Caco-2 (cell line): ENCODE data around the gene TIMP2. TPM values are rescaled to one million over a fixed set of nuclear protein-coding genes. Genes with fewer than 3 reads are reported as not detected.

Source experiments
- BruUV-seq: library from RNA; stranded (reverse); fragments of 400-500 nt; replicated peaks from 2 replicates; lab custom pipeline; 2021; lab: Mats Ljungman, UMichigan
- CTCF ChIA-PET: fragments of 300-600 bp; sonication (Branson Sonifier 250); formaldehyde crosslinking; loops from one replicate; lab custom pipeline; 2022; ENCODE audit warnings: antibody characterized with exemption; lab: Charles Lee
- POLR2A ChIA-PET: fragments of 300-600 bp; sonication (Branson Sonifier 250); formaldehyde crosslinking; loops from one replicate; lab custom pipeline; 2022; ENCODE audit warnings: antibody characterized with exemption; lab: Charles Lee
- DNase-seq, 2 experiments: peaks; one replicate each; pipeline versions ENCODE4 v3.0.0 to v3.0.0-alpha.2; 2020 to 2022
- H3K27me3 ChIP-seq: replicated peaks from 2 replicates; pipeline ENCODE4 v1.6.0; 2011; ENCODE audit warnings: low read length; ENCODE audit not compliant: control insufficient read depth, insufficient read depth
- H3K36me3 ChIP-seq: 2 replicates; pipeline ENCODE4 v1.5.1; 2011; ENCODE audit warnings: low read length; ENCODE audit not compliant: control insufficient read depth, insufficient read depth
- H3K4me1 ChIP-seq: fragments of 250-450 bp; sonication (Bioruptor Pico); 2 replicates; pipeline ENCODE4 v1.5.1; 2020; ENCODE audit warnings: mild to moderate bottlenecking
- H3K4me3 ChIP-seq: 2 replicates; pipeline ENCODE4 v1.5.1; 2011; ENCODE audit warnings: low read depth, mild to moderate bottlenecking, control low read depth, low read length
- H3K9me3 ChIP-seq: fragments of 250-450 bp; sonication (Bioruptor Pico); 2 replicates; pipeline ENCODE4 v1.5.1; 2020; ENCODE audit warnings: mild to moderate bottlenecking, moderate library complexity
- H3K27ac Mint-ChIP-seq: one replicate; pipeline ENCODE4 v1.8.0; 2022; ENCODE audit warnings: mixed read lengths; ENCODE audit not compliant: unreplicated experiment
- H3K27me3 Mint-ChIP-seq: one replicate; pipeline ENCODE4 v1.8.0; 2022; ENCODE audit warnings: mixed read lengths; ENCODE audit not compliant: insufficient read depth, unreplicated experiment
- H3K36me3 Mint-ChIP-seq: one replicate; pipeline ENCODE4 v1.8.0; 2022; ENCODE audit warnings: mild to moderate bottlenecking, mixed read lengths; ENCODE audit not compliant: insufficient read depth, unreplicated experiment
- H3K4me1 Mint-ChIP-seq: one replicate; pipeline ENCODE4 v1.8.0; 2022; ENCODE audit warnings: low read depth, mixed read lengths; ENCODE audit not compliant: unreplicated experiment
- H3K4me3 Mint-ChIP-seq: one replicate; pipeline ENCODE4 v1.8.0; 2022; ENCODE audit warnings: mild to moderate bottlenecking, moderate library complexity, mixed read lengths; ENCODE audit not compliant: unreplicated experiment
- H3K9me3 Mint-ChIP-seq: one replicate; pipeline ENCODE4 v1.8.0; 2022; ENCODE audit warnings: mixed read lengths; ENCODE audit not compliant: unreplicated experiment
- intact Hi-C: fragments of 100-400 bp; cut with micrococcal nuclease; formaldehyde crosslinking; loops from one replicate; pipeline ENCODE4 v1.10.0; 2022; ENCODE audit not compliant: unreplicated experiment
- total RNA-seq: library from RNA; stranded (reverse); gene quantifications from 2 replicates; pipeline ENCODE4 v1.2.3, GENCODE V29; 2022
- TF ChIP-seq, protein P1 (sequence below), 2 experiments: fragments of 200-600 bp in 1 of 2; IDR thresholded peaks; 1 replicate in 1 of 2; 2 replicates in 1 of 2; pipeline versions ENCODE4 v1.5.1 to v1.8.0; 2011 to 2022; ENCODE audit warnings: antibody characterized with exemption in 1 of 2, control low read depth in 1 of 2, inconsistent platforms in 1 of 2, low read depth in 1 of 2, low read length in 1 of 2, mild to moderate bottlenecking in 1 of 2, moderate library complexity in 1 of 2; ENCODE audit not compliant: insufficient read depth in 1 of 2, severe bottlenecking in 1 of 2, unreplicated experiment in 1 of 2

TIMP2 gene
- total RNA-seq, 1 experiment from 2014 or later: 70.1 TPM

DNA sequence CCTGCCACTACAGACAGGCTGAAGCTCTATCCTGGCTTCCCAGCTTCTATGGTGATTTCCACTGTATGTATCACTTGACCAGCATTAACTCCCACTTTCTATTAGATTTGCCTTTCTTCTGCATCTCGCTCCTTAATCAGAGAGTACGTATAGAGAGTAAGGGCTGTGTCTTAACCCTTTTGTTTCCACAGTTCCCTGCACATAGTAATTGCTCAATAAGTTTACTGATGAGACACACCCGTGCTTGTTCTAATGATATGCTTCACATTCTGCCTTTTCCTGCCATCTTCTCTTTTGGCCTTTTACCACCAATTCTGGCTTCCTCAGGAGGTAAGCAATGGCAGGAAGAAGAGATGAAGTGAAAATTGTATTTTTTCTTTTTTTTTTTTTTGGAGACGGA, 64.0 kb downstream of the TIMP2 start:
- no peaks in the 10 kb centered on the region for H3K27me3 ChIP-seq
- Mint-ChIP-seq H3K4me1 (no peaks in the 10 kb centered on the region), H3K9me3 (no peaks in the 10 kb centered on the region), H3K4me3 (no peak overlapping the region), H3K27ac (no peak overlapping the region), H3K36me3 (peaks cover 53% of the 10 kb centered on the region), H3K27me3 (no peaks in the 10 kb centered on the region)
- no peaks in the 10 kb centered on the region for H3K4me1 ChIP-seq
- DNase-seq: no peak
- no peaks in the 10 kb centered on the region for H3K36me3 ChIP-seq
- TF ChIP-seq, protein P1, sequence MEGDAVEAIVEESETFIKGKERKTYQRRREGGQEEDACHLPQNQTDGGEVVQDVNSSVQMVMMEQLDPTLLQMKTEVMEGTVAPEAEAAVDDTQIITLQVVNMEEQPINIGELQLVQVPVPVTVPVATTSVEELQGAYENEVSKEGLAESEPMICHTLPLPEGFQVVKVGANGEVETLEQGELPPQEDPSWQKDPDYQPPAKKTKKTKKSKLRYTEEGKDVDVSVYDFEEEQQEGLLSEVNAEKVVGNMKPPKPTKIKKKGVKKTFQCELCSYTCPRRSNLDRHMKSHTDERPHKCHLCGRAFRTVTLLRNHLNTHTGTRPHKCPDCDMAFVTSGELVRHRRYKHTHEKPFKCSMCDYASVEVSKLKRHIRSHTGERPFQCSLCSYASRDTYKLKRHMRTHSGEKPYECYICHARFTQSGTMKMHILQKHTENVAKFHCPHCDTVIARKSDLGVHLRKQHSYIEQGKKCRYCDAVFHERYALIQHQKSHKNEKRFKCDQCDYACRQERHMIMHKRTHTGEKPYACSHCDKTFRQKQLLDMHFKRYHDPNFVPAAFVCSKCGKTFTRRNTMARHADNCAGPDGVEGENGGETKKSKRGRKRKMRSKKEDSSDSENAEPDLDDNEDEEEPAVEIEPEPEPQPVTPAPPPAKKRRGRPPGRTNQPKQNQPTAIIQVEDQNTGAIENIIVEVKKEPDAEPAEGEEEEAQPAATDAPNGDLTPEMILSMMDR (IDR thresholded peaks at IDR 0.05; ENCODE audit: insufficient read depth in 1 of 2, low read depth in 1 of 2, low read length in 1 of 2, severe bottlenecking in 1 of 2, unreplicated experiment in 1 of 2): no peak
- ChIA-PET CTCF (no interaction called here), POLR2A (no interaction called here)
- BruUV-seq: no TSS peak
- H3K4me3 ChIP-seq: no peak overlapping the region
- intact Hi-C loops: no loop called here
- no peaks in the 10 kb centered on the region for H3K9me3 ChIP-seq

GRCh38 chr17:78859051-78859450, 66.1 kb downstream of the TIMP2 start:
- intact Hi-C loops: no loop called here
- H3K9me3 Mint-ChIP-seq: no peaks in the 10 kb centered on the region
- no peaks in the 10 kb centered on the region for H3K27me3 ChIP-seq
- H3K4me3 ChIP-seq: no peak overlapping the region
- H3K36me3 Mint-ChIP-seq: peaks cover 46% of the 10 kb centered on the region
- H3K4me3 Mint-ChIP-seq: no peak overlapping the region
- TF ChIP-seq, protein P1 (IDR thresholded peaks at IDR 0.05; ENCODE audit: insufficient read depth in 1 of 2, low read depth in 1 of 2, low read length in 1 of 2, severe bottlenecking in 1 of 2, unreplicated experiment in 1 of 2): no peak
- ChIA-PET CTCF (no interaction called here), POLR2A (no interaction called here)
- H3K9me3 ChIP-seq: no peaks in the 10 kb centered on the region
- no TSS peak for BruUV-seq
- no peaks in the 10 kb centered on the region for H3K4me1 Mint-ChIP-seq
- H3K27ac Mint-ChIP-seq: no peak overlapping the region
- no peak for DNase-seq
- H3K4me1 ChIP-seq: peaks cover 3% of the 10 kb centered on the region; the same call in 1 of the 2 replicates
- no peaks in the 10 kb centered on the region for H3K36me3 ChIP-seq
- H3K27me3 Mint-ChIP-seq: no peaks in the 10 kb centered on the region

- Mint-ChIP-seq H3K9me3 (no peaks in the 10 kb centered on the region), H3K4me3 (no peak overlapping the region), H3K36me3 (peaks cover 38% of the 10 kb centered on the region), H3K27ac (no peak overlapping the region), H3K27me3 (no peaks in the 10 kb centered on the region), H3K4me1 (no peaks in the 10 kb centered on the region)
- TF ChIP-seq, protein P1 (IDR thresholded peaks at IDR 0.05; ENCODE audit: insufficient read depth in 1 of 2, low read depth in 1 of 2, low read length in 1 of 2, severe bottlenecking in 1 of 2, unreplicated experiment in 1 of 2): no peak
- ChIA-PET CTCF (interaction anchor here (0.6 kb wide), 2 partner anchors 70 to 105 kb away, joined by 3 to 7 read pairs; no protein-coding TSS in a partner anchor), POLR2A (no interaction called here)
- Histone ChIP-seq H3K36me3 (no peaks in the 10 kb centered on the region), H3K9me3 (no peaks in the 10 kb centered on the region), H3K27me3 (no peaks in the 10 kb centered on the region), H3K4me3 (no peak overlapping the region), H3K4me1 (peaks cover 3% of the 10 kb centered on the region; the same call in 1 of the 2 replicates)
- no peak for DNase-seq
- no TSS peak for BruUV-seq
- intact Hi-C loops: no loop called here
These were observed 67.9 kb downstream of the TIMP2 start for GRCh38 chr17:78857266-78857665.
